Testis (tissue), 3 donors: Measurements from ENCODE around the gene NECAB2. TPM values are rescaled to one million over a fixed set of nuclear protein-coding genes. Genes with fewer than 3 reads are reported as not detected.

Source experiments
- DNase-seq: peaks from one replicate; pipeline ENCODE4 v3.0.0-alpha.2; 2019
- H3K27ac ChIP-seq, 2 donors: fragments of 200-600 bp; sonication (generic); one replicate each; pipeline ENCODE4 v1.5.1; 2019
- H3K27me3 ChIP-seq: fragments of 200-600 bp; sonication (generic); one replicate; pipeline ENCODE4 v1.5.1; 2019
- H3K36me3 ChIP-seq: fragments of 200-600 bp; sonication (generic); one replicate; pipeline ENCODE4 v1.5.1; 2017; ENCODE audit warnings: low read depth; ENCODE audit errors: missing control alignments
- H3K4me1 ChIP-seq: fragments of 200-600 bp; sonication (generic); one replicate; pipeline ENCODE4 v1.5.1; 2019
- H3K4me3 ChIP-seq, 2 donors: fragments of 200-600 bp; sonication (generic); one replicate each; pipeline ENCODE4 v1.5.1; 2017 to 2019
- H3K9me3 ChIP-seq: fragments of 200-600 bp; sonication (generic); one replicate; pipeline ENCODE4 v1.5.1; 2017
- POLR2A ChIP-seq: fragments of 450-650 bp; IDR thresholded peaks from one replicate; pipeline ENCODE4 v1.6.1; 2017; ENCODE audit warnings: antibody characterized with exemption, mild to moderate bottlenecking, moderate library complexity
- WGBS, 2 donors: methylation state at CpG; one replicate each; pipeline ENCODE4 v1.1.5; 2018; 5-methylcytosine and 5-hydroxymethylcytosine counted together
- intact Hi-C: fragments of 100-400 bp; cut with DNase I; formaldehyde crosslinking; loops from one replicate; pipeline ENCODE4 v1.15.1; 2023; ENCODE audit warnings: low total_unique reads
- polyA plus RNA-seq: library from polyadenylated mRNA; stranded (reverse); fragments of 350-450 nt; fragmentation: Illumina TruSeq; extraction: RNeasy Lipid Tissue Mini Kit (QIAGEN cat#74804); gene quantifications from one replicate; pipeline ENCODE4 v1.2.3, GENCODE V29; 2014; ENCODE audit warnings: low read depth, low replicate concordance; ENCODE audit not compliant: insufficient read depth
- total RNA-seq, 2 donors: library from RNA; depleted of rRNA; stranded (reverse); fragments of >200 nt; gene quantifications; one replicate each; pipeline ENCODE4 v1.2.3, GENCODE V29; 2016
- TF ChIP-seq, protein P1 (sequence below), 3 experiments: fragments of 450-650 bp in 2 of 3; fragments of 200-600 bp in 1 of 3; sonication (generic) in 1 of 3; IDR thresholded peaks; one replicate each; pipeline ENCODE4 v1.5.1; 2016 to 2019; ENCODE audit warnings: antibody characterized with exemption in 3 of 3, mild to moderate bottlenecking in 2 of 3, moderate library complexity in 1 of 3

NECAB2 gene
- total and polyA plus RNA-seq, 3 donors from 2014 or later: 9.5 to 13.9 (median 12.9) TPM

GRCh38 chr16:83964684-83965443 lies 3.2 kb upstream of the NECAB2 start:
- no peaks in the 10 kb centered on the region for H3K4me1 ChIP-seq
- DNase-seq: no peak
- no peaks in the 10 kb centered on the region for H3K36me3 ChIP-seq
- H3K27ac ChIP-seq: no peak overlapping the region
- no peaks in the 10 kb centered on the region for H3K27me3 ChIP-seq
- H3K4me3 ChIP-seq: no peak overlapping the region
- intact Hi-C loops: loop anchor here (5.0 to 10.0 kb wide), 2 partner anchors 97 to 220 kb away; partner anchors contain the start of gene TAF1C
- TF ChIP-seq, protein P1, sequence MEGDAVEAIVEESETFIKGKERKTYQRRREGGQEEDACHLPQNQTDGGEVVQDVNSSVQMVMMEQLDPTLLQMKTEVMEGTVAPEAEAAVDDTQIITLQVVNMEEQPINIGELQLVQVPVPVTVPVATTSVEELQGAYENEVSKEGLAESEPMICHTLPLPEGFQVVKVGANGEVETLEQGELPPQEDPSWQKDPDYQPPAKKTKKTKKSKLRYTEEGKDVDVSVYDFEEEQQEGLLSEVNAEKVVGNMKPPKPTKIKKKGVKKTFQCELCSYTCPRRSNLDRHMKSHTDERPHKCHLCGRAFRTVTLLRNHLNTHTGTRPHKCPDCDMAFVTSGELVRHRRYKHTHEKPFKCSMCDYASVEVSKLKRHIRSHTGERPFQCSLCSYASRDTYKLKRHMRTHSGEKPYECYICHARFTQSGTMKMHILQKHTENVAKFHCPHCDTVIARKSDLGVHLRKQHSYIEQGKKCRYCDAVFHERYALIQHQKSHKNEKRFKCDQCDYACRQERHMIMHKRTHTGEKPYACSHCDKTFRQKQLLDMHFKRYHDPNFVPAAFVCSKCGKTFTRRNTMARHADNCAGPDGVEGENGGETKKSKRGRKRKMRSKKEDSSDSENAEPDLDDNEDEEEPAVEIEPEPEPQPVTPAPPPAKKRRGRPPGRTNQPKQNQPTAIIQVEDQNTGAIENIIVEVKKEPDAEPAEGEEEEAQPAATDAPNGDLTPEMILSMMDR (IDR thresholded peaks at IDR 0.05): no peak
- no peak for TF ChIP-seq POLR2A
- no peaks in the 10 kb centered on the region for H3K9me3 ChIP-seq
- WGBS, 2 donors: 91 to 92% methylated on average over 4 to 26 of the region's 26 CpGs

DNA sequence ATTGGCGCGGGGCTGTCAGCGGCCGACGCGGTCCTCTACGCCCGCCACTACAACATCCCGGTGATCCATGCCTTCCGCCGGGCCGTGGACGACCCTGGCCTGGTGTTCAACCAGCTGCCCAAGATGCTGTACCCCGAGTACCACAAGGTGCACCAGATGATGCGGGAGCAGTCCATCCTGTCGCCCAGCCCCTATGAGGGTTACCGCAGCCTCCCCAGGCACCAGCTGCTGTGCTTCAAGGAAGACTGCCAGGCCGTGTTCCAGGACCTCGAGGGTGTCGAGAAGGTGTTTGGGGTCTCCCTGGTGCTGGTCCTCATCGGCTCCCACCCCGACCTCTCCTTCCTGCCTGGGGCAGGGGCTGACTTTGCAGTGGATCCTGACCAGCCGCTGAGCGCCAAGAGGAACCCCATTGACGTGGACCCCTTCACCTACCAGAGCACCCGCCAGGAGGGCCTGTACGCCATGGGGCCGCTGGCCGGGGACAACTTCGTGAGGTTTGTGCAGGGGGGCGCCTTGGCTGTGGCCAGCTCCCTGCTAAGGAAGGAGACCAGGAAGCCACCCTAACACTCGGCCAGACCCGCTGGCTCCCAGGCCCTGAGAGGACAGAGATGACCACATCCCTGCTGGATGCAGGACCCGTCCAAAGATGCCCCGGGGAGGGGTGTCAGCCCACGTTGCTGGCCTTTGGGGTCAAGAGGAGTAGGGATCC lies 2.4 kb upstream of the NECAB2 start:
- H3K36me3 ChIP-seq: no peaks in the 10 kb centered on the region
- H3K4me1 ChIP-seq: no peaks in the 10 kb centered on the region
- H3K27ac ChIP-seq: no peak overlapping the region
- 93% methylated on average over 13 to 36 of the region's 36 CpGs for WGBS, 2 donors
- intact Hi-C loops: loop anchor here (5.0 to 10.0 kb wide), 2 partner anchors 97 to 219 kb away; partner anchors contain the start of gene TAF1C
- TF ChIP-seq, protein P1 (IDR thresholded peaks at IDR 0.05): no peak
- TF ChIP-seq POLR2A: no peak
- DNase-seq: no peak
- H3K9me3 ChIP-seq: no peaks in the 10 kb centered on the region
- no peaks in the 10 kb centered on the region for H3K27me3 ChIP-seq
- H3K4me3 ChIP-seq: no peak overlapping the region

DNA sequence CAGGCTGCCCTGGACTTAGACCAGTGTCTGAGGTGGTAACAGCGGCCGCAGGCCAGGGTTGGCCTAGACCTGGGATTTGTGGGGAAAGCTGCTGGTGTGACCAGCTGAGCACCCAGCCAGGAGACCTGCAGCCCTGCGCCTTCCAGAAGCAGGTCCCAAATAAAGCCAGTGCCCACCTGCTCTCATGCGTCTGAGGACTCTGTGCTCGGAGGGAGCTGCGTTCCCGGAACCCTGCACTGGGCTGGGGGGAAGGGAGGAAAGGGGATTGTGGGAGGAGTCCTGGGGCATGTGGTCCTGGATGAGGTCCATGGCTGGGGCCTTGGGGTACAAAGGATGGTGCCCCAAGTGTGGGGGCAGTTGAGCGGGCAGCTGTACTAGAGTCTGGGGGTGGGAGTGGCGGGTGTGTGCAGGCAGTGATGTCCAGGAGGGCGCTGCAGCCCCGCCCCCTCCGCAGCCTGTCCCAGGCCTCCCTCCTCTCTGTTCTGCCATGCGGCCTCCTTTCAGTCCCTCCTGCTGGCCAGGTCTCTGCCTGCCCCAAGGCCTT lies 1.8 kb upstream of the NECAB2 start:
- no peaks in the 10 kb centered on the region for H3K36me3 ChIP-seq
- no peak overlapping the region for H3K27ac ChIP-seq
- TF ChIP-seq, protein P1 (IDR thresholded peaks at IDR 0.05): no peak
- no peak for TF ChIP-seq POLR2A
- no peaks in the 10 kb centered on the region for H3K4me1 ChIP-seq
- H3K9me3 ChIP-seq: no peaks in the 10 kb centered on the region
- H3K4me3 ChIP-seq: no peak overlapping the region
- DNase-seq: no peak
- WGBS, 2 donors: 91 to 96% methylated on average over 9 to 13 of the region's 13 CpGs
- H3K27me3 ChIP-seq: no peaks in the 10 kb centered on the region
- intact Hi-C loops: loop anchor here (5.0 to 10.0 kb wide), 2 partner anchors 96 to 219 kb away; partner anchors contain the start of gene TAF1C

DNA sequence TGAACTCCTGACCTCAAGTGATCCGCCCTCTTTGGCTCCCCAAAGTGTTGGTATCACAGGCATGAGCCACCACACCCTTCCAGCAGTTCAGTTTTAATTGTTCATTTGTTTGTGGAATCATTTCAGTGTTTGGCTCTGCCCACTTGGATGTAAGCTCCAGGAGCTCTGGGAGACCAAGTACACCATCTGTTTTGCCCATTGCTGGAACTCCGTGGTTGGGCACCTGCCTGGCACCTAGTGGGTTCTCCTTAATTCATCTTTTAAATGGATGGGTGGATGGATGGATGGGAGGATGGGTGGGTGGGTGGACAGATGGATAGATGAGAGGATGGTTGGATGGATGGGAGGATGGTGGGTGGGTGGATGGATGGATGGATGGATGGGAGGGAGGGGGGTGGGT lies 953 bp upstream of the NECAB2 start:
- no peaks in the 10 kb centered on the region for H3K27me3 ChIP-seq
- WGBS, 2 donors: 83 to 86% methylated on average over 2 of the region's 2 CpGs
- intact Hi-C loops: loop anchor here (5.0 to 10.0 kb wide), 2 partner anchors 95 to 218 kb away; partner anchors contain the start of gene TAF1C
- no peaks in the 10 kb centered on the region for H3K4me1 ChIP-seq
- no peaks in the 10 kb centered on the region for H3K36me3 ChIP-seq
- TF ChIP-seq, protein P1 (IDR thresholded peaks at IDR 0.05): no peak
- no peak for TF ChIP-seq POLR2A
- H3K9me3 ChIP-seq: no peaks in the 10 kb centered on the region
- no peak overlapping the region for H3K4me3 ChIP-seq
- no peak for DNase-seq
- no peak overlapping the region for H3K27ac ChIP-seq
